Measurements from ENCODE around the gene PCDH15. TPM values are rescaled to one million over a fixed set of nuclear protein-coding genes. Genes with fewer than 3 reads are reported as not detected.

The PCDH15 gene
- total RNA-seq, 1 donor from 2014 or later: not detected

GRCh38 chr10:54708021-54708420, 93.0 kb downstream of the PCDH15 start:
- no peaks in the 10 kb centered on the region for H3K9me3 ChIP-seq
- intact Hi-C loops (cut with DNase I): no loop called here
- no peak overlapping the region for H3K27ac ChIP-seq
- no peaks in the 10 kb centered on the region for H3K4me1 ChIP-seq
- no peak for DNase-seq (ENCODE audit: low spot score in 2 of 2)
- H3K27me3 ChIP-seq: no peaks in the 10 kb centered on the region
- no peak overlapping the region for H3K4me3 ChIP-seq
- TF ChIP-seq CTCF (IDR thresholded peaks at IDR 0.05): no peak
- no peaks in the 10 kb centered on the region for H3K36me3 ChIP-seq

GRCh38 chr10:54702583-54703485, 98.2 kb downstream of the PCDH15 start:
- H3K4me1 ChIP-seq: no peaks in the 10 kb centered on the region
- no peak overlapping the region for H3K4me3 ChIP-seq
- no peak for DNase-seq (ENCODE audit: low spot score in 2 of 2)
- no peaks in the 10 kb centered on the region for H3K36me3 ChIP-seq
- intact Hi-C loops (cut with DNase I): no loop called here
- H3K9me3 ChIP-seq: no peaks in the 10 kb centered on the region
- H3K27ac ChIP-seq: no peak overlapping the region
- no peaks in the 10 kb centered on the region for H3K27me3 ChIP-seq
- TF ChIP-seq CTCF (IDR thresholded peaks at IDR 0.05): no peak

GRCh38 chr10:54691331-54691730, 109.7 kb downstream of the PCDH15 start:
- no peaks in the 10 kb centered on the region for H3K9me3 ChIP-seq
- no peak for DNase-seq (ENCODE audit: low spot score in 2 of 2)
- H3K27me3 ChIP-seq: no peaks in the 10 kb centered on the region
- intact Hi-C loops (cut with DNase I): no loop called here
- H3K27ac ChIP-seq: no peak overlapping the region
- H3K4me3 ChIP-seq: no peak overlapping the region
- no peaks in the 10 kb centered on the region for H3K36me3 ChIP-seq
- TF ChIP-seq CTCF (IDR thresholded peaks at IDR 0.05): no peak
- H3K4me1 ChIP-seq: no peaks in the 10 kb centered on the region

- DNase-seq (ENCODE audit: low spot score in 2 of 2): no peak
These were observed 118.5 kb downstream of the PCDH15 start for GRCh38 chr10:54682554-54682953.

GRCh38 chr10:54681136-54681535, 119.9 kb downstream of the PCDH15 start:
- intact Hi-C loops (cut with DNase I): no loop called here

More at GRCh38 chr10:54682554-54682953, 118.5 kb downstream of the PCDH15 start:
- intact Hi-C loops (cut with DNase I): no loop called here
- Histone ChIP-seq H3K27ac (no peak overlapping the region), H3K27me3 (no peaks in the 10 kb centered on the region), H3K9me3 (no peaks in the 10 kb centered on the region), H3K4me1 (no peaks in the 10 kb centered on the region), H3K36me3 (no peaks in the 10 kb centered on the region), H3K4me3 (no peak overlapping the region)
- no peak for TF ChIP-seq CTCF (IDR thresholded peaks at IDR 0.05)

More at GRCh38 chr10:54681136-54681535, 119.9 kb downstream of the PCDH15 start:
- Histone ChIP-seq H3K36me3 (no peaks in the 10 kb centered on the region), H3K4me3 (no peak overlapping the region), H3K27me3 (no peaks in the 10 kb centered on the region), H3K9me3 (no peaks in the 10 kb centered on the region), H3K4me1 (no peaks in the 10 kb centered on the region), H3K27ac (no peak overlapping the region)
- DNase-seq (ENCODE audit: low spot score in 2 of 2): no peak
- no peak for TF ChIP-seq CTCF (IDR thresholded peaks at IDR 0.05)
